ENCODE measurements around the gene E2F3.
A peak's percentile ranks its signal among the peaks of the same experiment; 100 is the strongest.

The E2F3 gene

DNA sequence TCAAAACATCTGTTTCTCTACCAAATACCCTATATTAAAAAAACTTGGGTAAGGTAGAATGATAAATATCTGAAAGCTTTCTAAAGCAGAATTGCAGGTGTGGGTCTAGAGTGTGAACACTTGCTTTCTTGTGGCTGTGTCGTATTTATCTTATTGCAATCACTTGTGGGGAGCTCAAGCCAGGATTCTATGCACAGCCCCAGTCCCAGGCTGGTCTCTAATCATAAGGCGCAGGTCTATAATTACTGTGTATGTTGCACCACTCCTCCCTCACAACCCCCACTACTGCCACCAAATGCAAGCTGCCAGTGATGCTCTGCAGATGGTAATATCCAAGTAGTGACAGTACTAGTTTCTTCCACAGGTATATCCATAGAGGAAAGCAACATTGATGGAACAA is 2.2 kb upstream of the E2F3 start:
- DNase-seq (ENCODE audit: low spot score): no peak
- TF ChIP-seq, protein P1, sequence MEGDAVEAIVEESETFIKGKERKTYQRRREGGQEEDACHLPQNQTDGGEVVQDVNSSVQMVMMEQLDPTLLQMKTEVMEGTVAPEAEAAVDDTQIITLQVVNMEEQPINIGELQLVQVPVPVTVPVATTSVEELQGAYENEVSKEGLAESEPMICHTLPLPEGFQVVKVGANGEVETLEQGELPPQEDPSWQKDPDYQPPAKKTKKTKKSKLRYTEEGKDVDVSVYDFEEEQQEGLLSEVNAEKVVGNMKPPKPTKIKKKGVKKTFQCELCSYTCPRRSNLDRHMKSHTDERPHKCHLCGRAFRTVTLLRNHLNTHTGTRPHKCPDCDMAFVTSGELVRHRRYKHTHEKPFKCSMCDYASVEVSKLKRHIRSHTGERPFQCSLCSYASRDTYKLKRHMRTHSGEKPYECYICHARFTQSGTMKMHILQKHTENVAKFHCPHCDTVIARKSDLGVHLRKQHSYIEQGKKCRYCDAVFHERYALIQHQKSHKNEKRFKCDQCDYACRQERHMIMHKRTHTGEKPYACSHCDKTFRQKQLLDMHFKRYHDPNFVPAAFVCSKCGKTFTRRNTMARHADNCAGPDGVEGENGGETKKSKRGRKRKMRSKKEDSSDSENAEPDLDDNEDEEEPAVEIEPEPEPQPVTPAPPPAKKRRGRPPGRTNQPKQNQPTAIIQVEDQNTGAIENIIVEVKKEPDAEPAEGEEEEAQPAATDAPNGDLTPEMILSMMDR (IDR thresholded peaks at IDR 0.05; ENCODE audit: extremely low read depth, insufficient read depth, missing control alignments): no peak
- in situ Hi-C loops (cut with MboI; ENCODE audit: low pct_unique_long_range_greater_than_20kb, low sequenced_read_pairs, unreplicated experiment): loop anchor here (10.0 kb wide), 1 partner anchor 135 kb away; the partner anchor contains the start of gene CDKAL1

GRCh38 chr6:20400456-20401204 is 1.0 kb upstream of the E2F3 start:
- TF ChIP-seq, protein P1 (IDR thresholded peaks at IDR 0.05; ENCODE audit: extremely low read depth, insufficient read depth, missing control alignments): peak; percentile 8
- in situ Hi-C loops (cut with MboI; ENCODE audit: low pct_unique_long_range_greater_than_20kb, low sequenced_read_pairs, unreplicated experiment): no loop called here
- DNase-seq (ENCODE audit: low spot score): peak; percentile 30

DNA sequence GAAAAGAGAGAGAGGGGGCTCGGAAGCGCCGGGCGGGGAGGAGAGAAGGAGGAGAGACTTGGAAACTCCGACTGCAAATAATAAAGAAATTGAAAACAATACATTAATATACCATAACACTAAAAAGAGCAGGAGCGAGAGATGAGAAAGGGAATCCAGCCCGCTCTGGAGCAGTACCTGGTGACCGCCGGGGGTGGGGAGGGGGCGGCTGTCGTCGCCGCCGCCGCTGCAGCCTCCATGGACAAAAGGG is 338 bp downstream of the E2F3 start:
- TF ChIP-seq, protein P1 (IDR thresholded peaks at IDR 0.05; ENCODE audit: extremely low read depth, insufficient read depth, missing control alignments): no peak
- in situ Hi-C loops (cut with MboI; ENCODE audit: low pct_unique_long_range_greater_than_20kb, low sequenced_read_pairs, unreplicated experiment): no loop called here
- peak; percentile 27 for DNase-seq (ENCODE audit: low spot score)

DNA sequence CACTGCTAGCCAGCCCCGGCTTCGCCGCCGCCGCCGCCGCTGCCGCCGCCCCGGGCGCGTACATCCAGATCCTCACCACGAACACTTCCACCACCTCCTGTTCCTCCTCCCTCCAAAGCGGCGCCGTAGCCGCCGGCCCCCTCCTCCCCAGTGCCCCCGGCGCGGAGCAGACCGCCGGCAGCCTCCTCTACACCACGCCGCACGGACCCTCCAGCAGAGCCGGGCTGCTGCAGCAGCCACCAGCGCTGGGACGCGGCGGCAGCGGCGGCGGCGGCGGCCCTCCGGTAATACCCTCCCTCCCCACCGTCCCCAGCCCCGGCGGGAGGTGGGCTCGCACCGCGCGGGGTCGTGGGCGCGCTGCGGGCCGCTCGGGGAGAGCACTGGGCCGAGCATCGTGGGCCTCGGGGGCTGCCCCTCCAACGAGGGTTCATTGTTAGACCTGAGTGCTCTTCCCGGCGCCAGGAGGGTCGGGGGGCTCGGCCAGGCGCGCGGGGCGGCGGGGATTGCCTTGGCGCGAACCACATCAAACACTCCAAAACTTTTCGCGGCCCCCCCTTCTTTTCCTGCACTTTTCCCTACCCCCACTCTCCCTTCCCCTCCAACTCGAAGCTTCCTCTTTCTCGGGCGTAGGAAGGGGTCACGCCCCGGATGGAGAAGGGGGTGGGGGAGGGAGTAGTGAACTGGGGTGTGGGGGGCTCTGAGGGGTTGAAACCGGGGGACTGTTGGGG is 827 bp downstream of the E2F3 start:
- in situ Hi-C loops (cut with MboI; ENCODE audit: low pct_unique_long_range_greater_than_20kb, low sequenced_read_pairs, unreplicated experiment): no loop called here
- peak; percentile 43 for DNase-seq (ENCODE audit: low spot score)
- TF ChIP-seq, protein P1 (IDR thresholded peaks at IDR 0.05; ENCODE audit: extremely low read depth, insufficient read depth, missing control alignments): no peak

- in situ Hi-C loops (cut with MboI; ENCODE audit: low pct_unique_long_range_greater_than_20kb, low sequenced_read_pairs, unreplicated experiment): no loop called here
- peak; percentile 90 for DNase-seq (ENCODE audit: low spot score)
- TF ChIP-seq, protein P1 (IDR thresholded peaks at IDR 0.05; ENCODE audit: extremely low read depth, insufficient read depth, missing control alignments): peak; percentile 11
Measured at GRCh38 chr6:20403070-20403765, 1.5 kb downstream of the E2F3 start.

DNA sequence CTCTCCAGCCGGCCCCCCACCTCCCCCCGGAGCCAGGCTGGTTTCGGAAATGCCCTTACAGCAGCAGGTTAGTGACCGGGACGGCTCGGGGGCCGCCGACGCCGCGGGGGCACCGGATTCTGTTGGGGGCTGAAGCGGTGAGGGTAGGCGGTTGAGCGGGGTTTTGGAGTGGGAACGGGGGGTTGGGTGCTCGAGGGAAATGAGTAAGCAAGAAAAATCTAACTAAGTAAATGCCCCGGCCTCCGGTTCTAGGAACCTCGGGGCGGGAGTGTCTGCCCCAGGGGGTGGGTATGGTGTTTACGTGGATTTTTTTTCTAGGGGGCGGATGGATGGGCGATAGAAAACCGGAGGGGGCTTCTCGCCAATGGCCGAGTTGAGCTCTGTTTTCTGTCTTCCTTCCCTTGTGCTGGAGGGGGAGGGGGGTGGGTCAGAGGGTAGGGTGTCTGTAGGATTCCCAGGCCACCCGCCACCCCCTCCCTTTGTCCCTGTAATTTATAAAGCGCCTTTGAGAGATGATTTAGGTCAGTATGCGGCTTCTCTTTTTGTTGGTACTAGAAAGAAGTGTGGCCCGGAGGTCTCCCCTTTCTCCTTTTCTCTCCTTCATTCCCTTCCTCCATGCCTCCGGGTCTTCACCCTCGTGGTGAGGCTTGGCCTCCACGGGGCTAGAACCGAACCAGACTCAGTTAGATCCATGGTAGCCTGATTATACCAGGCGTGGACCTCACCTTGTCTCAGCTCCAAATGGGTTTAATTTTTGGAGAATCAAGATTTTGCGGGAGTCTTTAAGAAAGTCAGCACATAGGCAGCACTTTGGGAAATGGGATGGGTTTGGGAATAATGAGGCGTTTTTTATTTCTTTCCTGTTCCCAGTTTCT is 2.3 kb downstream of the E2F3 start:
- TF ChIP-seq, protein P1 (IDR thresholded peaks at IDR 0.05; ENCODE audit: extremely low read depth, insufficient read depth, missing control alignments): no peak
- in situ Hi-C loops (cut with MboI; ENCODE audit: low pct_unique_long_range_greater_than_20kb, low sequenced_read_pairs, unreplicated experiment): no loop called here
- peak; percentile 53 for DNase-seq (ENCODE audit: low spot score)

Data from GM13977 (cell line).